ENCODE data around the gene ZBTB4. TPM values are rescaled to one million over a fixed set of nuclear protein-coding genes. Genes with fewer than 3 reads are reported as not detected.
A peak's percentile ranks its signal among the peaks of the same experiment; 100 is the strongest.

Gene ZBTB4
- total RNA-seq, 4 donors from 2014 or later, result 15.1 to 27.3 (median 24.5) TPM

- DNase-seq, result no peak
- no peaks in the 10 kb centered on the region for H3K9me3 ChIP-seq
- no peak for TF ChIP-seq CTCF (IDR thresholded peaks at IDR 0.05)
- TF ChIP-seq POLR2A (IDR thresholded peaks at IDR 0.05), result no peak
- no peaks in the 10 kb centered on the region for H3K36me3 ChIP-seq
- no peaks in the 10 kb centered on the region for H3K4me1 ChIP-seq
- H3K27me3 ChIP-seq, result no peaks in the 10 kb centered on the region
- no peak overlapping the region for H3K27ac ChIP-seq
- H3K4me3 ChIP-seq, result no peak overlapping the region
These were observed 60.8 kb downstream of the ZBTB4 start for GRCh38 chr17:7418472-7419152.

- H3K4me1 ChIP-seq, result no peaks in the 10 kb centered on the region
- no peak for DNase-seq
- no peak for TF ChIP-seq POLR2A (IDR thresholded peaks at IDR 0.05)
- no peaks in the 10 kb centered on the region for H3K27me3 ChIP-seq
- no peak overlapping the region for H3K4me3 ChIP-seq
- H3K27ac ChIP-seq, result no peak overlapping the region
- no peaks in the 10 kb centered on the region for H3K36me3 ChIP-seq
- no peaks in the 10 kb centered on the region for H3K9me3 ChIP-seq
These were observed 62.3 kb downstream of the ZBTB4 start for GRCh38 chr17:7417056-7417655.

- no peaks in the 10 kb centered on the region for H3K27me3 ChIP-seq
- H3K4me3 ChIP-seq, result no peak overlapping the region
- TF ChIP-seq POLR2A (IDR thresholded peaks at IDR 0.05) (no peak), CTCF (IDR thresholded peaks at IDR 0.05) (peak in 2 of 6 experiments; percentile 15 to 23)
- no peaks in the 10 kb centered on the region for H3K36me3 ChIP-seq
- H3K9me3 ChIP-seq, result no peaks in the 10 kb centered on the region
- no peak overlapping the region for H3K27ac ChIP-seq
- no peaks in the 10 kb centered on the region for H3K4me1 ChIP-seq
- no peak for DNase-seq
These were observed 63.1 kb downstream of the ZBTB4 start for GRCh38 chr17:7416323-7416722.

GRCh38 chr17:7415784-7416183, 63.6 kb downstream of the ZBTB4 start:
- no peak for DNase-seq
- H3K9me3 ChIP-seq, result no peaks in the 10 kb centered on the region
- no peak for TF ChIP-seq POLR2A (IDR thresholded peaks at IDR 0.05)
- TF ChIP-seq CTCF (IDR thresholded peaks at IDR 0.05), result no peak
- no peak overlapping the region for H3K27ac ChIP-seq
- no peaks in the 10 kb centered on the region for H3K36me3 ChIP-seq
- no peaks in the 10 kb centered on the region for H3K4me1 ChIP-seq
- H3K4me3 ChIP-seq, result no peak overlapping the region
- H3K27me3 ChIP-seq, result no peaks in the 10 kb centered on the region

GRCh38 chr17:7414837-7415236, 64.6 kb downstream of the ZBTB4 start:
- TF ChIP-seq POLR2A (IDR thresholded peaks at IDR 0.05), result no peak
- DNase-seq, result no peak
- Histone ChIP-seq H3K36me3 (no peaks in the 10 kb centered on the region), H3K4me1 (no peaks in the 10 kb centered on the region), H3K4me3 (no peak overlapping the region), H3K27me3 (no peaks in the 10 kb centered on the region), H3K9me3 (no peaks in the 10 kb centered on the region), H3K27ac (no peak overlapping the region)

GRCh38 chr17:7413346-7413985, 66.0 kb downstream of the ZBTB4 start:
- Histone ChIP-seq H3K36me3 (no peaks in the 10 kb centered on the region), H3K4me1 (no peaks in the 10 kb centered on the region), H3K27me3 (no peaks in the 10 kb centered on the region), H3K4me3 (no peak overlapping the region), H3K9me3 (no peaks in the 10 kb centered on the region), H3K27ac (no peak overlapping the region)
- TF ChIP-seq CTCF (IDR thresholded peaks at IDR 0.05) (no peak), POLR2A (IDR thresholded peaks at IDR 0.05) (no peak)
- DNase-seq, result no peak
